HG02759 (cell line): ENCODE results near the gene NLRP8.
"Not testable (repeated sequence)": the region's sequence is repeated elsewhere in the genome, so short reads cannot be mapped to it uniquely, and the experiment has no call there.

ENCODE experiments used
- ATAC-seq: cut with Tn5 transposase; IDR thresholded peaks from one replicate; pipeline ENCODE4 v1.9.1; 2021; ENCODE audit warnings: mild to moderate bottlenecking, moderate library complexity; ENCODE audit not compliant: unreplicated experiment

Gene NLRP8

GRCh38 chr19:55947532-55947931 is at the start of gene NLRP8:
Gene NLRP8 (plus strand): TSS chr19:55947832.
- no peak for ATAC-seq

DNA sequence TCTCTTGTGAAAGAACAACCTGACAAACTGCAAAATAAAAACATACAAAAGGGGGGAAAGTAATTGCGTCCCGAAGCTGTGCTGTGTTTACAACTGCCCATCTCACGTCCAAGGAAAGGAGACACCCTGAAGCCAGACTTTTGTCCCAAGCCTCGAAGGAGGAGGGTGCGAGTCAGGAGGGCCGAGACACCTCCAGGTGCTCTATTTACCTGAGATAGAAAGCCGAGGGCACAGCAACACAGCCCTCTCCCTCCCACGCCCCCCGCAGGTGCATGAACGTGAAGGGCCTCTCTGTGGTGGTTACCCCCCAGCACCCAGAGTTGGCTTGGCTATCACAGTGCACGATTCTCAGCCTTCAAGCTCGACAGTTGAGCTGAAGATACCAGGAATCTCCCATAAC is 48.7 kb upstream of the NLRP8 start:
- ATAC-seq: no peak

- ATAC-seq: no peak
Measured at GRCh38 chr19:55901369-55902079, 46.1 kb upstream of the NLRP8 start.

DNA sequence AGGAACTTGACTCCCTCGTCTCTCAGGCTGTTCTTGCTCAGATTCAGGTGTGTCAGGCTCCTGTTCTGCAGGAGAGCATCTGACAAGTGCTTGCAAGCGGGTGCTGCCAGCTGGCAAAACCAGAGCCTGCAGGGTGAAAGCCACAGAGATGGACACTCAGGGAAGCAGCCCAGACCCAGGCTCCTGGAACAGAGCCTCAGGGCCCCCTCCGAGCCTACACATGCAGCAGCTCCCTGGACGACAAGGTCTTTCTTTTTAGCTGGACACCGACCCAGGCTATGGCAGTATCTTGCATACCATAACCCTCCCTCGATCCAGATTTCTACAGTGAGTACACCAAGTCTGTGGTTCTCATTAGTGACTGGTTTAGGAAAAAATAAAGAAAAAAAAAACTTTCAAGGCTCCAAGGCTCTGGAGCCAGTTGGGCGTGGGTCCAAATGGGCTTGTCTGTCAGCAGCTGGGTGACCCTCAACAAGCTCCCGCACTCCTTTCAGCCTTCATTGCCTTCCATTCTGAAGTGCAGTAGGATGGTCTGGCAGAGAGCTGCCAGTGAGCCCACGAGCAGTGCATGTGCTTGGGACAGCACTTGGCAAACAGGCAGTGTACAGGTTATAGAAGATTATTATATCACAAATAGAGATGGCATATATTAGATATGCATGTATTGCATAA is 45.4 kb upstream of the NLRP8 start:
- ATAC-seq: no peak

DNA sequence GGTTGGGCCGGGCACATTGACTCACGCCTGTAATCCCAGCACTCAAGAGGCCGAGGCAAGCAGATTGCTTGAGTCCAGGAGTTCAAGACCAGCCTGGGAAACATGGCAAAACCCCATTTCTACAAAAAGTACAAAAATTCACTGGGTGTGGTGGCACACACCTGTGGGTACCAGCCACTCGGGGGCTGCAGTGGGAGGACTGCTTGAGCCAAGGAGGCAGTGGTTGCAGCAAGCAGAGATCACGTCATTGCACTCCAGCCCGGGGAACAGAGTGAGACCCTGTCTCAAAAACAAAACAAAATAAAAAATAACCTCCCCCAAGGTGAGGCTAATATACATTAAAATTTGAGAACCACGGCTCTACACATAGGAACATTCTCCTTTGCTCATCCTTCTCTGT is 40.3 kb upstream of the NLRP8 start:
- ATAC-seq: no peak

DNA sequence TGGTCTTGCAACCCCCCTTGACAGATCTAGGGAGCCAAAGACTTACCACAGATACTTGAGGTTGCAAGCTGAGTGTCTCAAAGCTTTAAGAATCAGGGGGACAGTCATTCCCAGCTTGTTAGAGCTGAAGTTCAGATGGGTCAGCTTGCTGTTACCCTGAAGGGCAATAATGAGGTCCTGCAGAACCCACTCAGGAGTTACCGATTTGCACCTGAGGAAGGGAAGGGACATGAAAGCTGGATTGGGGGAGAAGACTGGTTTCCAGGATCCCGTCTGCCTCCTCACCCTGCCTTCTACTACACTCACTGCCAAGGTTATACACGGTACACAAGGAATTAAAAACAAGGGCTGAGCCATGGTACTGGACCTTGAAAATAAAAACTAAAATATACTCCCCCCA is 39.9 kb upstream of the NLRP8 start:
- no peak for ATAC-seq

GRCh38 chr19:55909801-55910200 is 37.8 kb upstream of the NLRP8 start:
- ATAC-seq: no peak

GRCh38 chr19:55912916-55913315 is 34.7 kb upstream of the NLRP8 start:
- no peak for ATAC-seq

DNA sequence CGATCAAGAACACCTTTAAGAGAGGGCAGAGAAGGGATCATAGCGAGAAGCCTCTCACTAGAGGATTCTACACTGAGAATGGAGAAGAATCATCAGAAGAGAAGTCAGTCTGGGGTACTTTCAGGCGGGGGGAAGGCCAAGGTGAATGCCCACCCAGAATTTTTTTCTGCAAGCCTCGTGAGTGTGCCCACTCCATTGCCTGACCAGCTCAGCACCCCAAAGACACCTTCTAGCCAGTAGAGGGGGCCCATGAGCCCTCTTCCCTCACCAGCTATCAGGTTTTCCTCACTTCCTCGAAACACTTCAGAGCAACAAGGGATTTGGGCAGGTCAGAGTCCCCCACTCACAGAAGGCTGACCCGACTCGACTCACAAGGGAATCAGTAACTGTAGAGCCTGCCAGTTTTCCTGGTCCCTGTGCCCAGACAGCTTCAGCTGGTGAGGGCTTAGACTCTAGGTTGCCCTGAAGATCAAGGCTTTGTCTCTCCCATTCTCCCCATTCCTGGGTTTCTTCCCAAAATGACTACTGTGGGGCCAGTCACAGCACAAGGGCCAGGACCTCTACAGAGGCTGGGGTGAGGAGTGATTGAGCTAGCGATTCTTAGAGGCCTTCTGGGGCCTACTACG is 33.9 kb upstream of the NLRP8 start:
- ATAC-seq: no peak

- no peak for ATAC-seq
Measured at GRCh38 chr19:55923556-55923955, 24.1 kb upstream of the NLRP8 start.

DNA sequence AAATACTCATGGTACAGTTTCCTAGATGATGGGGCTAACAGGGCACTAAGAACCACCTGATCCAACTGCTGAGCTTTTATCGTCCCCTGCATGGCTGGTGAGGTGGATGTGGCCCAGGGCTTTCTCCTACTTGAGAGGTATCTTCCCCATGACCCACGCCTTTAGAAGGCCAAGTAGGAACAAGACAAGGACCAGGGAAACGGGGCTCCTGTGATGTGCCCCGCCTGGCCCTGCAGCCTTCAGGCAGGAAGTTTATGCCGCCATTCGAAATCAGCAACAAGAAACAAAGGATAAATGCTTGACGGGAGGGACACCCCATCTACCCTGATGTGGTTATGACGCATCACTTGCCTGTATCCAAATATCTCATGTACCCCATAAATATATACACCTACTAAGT is 19.6 kb upstream of the NLRP8 start:
- no peak for ATAC-seq

- ATAC-seq: not testable (repeated sequence)
Measured at GRCh38 chr19:55929258-55929657, 18.4 kb upstream of the NLRP8 start.

GRCh38 chr19:55930996-55931515 is 16.6 kb upstream of the NLRP8 start:
- ATAC-seq: no peak

GRCh38 chr19:55931936-55932386 is 15.7 kb upstream of the NLRP8 start, which contains the start of gene NLRP13:
Gene NLRP13 (minus strand): TSS chr19:55932336. CDS start chr19:55932311, 25 bp downstream.
- ATAC-seq: no peak

DNA sequence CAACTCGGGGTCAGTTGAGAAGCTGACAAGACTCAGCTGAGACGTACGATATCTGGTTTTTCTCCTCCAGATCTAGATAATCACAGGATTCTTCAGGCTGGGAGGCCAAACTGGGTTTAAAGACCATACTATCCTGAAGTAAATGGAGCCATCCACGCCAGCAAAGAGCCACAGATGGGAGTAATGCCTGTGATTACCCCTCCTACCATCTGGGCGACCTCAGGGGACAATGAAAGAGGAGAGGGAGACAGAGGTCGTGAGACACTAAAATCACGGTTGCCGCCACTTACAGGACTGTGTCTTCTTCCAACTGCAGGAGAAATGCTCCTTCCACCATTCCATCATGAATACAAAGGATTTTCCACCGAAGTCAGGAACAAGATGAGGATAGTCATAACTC is 12.4 kb upstream of the NLRP8 start:
- ATAC-seq: no peak

- ATAC-seq: no peak
Measured at GRCh38 chr19:55939206-55939605, 8.4 kb upstream of the NLRP8 start.

DNA sequence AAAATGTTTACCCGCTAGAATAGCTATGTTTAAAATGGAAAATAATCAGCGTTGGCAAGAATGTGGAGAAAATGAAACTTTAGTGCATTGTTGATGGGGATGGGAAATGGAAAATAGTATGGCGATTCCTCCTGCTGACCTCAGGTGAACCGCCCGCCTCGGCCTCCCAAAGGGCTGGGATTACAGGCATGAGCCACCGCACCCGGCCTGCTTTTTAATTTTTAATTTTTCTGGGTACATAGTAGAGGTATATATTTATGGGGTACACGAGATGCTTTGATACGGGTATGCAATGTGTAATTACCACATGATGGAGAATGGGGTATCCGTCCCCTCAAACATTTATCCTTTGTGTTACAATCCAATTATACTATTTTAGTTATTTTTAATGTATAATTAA is 7.3 kb upstream of the NLRP8 start:
- no peak for ATAC-seq

DNA sequence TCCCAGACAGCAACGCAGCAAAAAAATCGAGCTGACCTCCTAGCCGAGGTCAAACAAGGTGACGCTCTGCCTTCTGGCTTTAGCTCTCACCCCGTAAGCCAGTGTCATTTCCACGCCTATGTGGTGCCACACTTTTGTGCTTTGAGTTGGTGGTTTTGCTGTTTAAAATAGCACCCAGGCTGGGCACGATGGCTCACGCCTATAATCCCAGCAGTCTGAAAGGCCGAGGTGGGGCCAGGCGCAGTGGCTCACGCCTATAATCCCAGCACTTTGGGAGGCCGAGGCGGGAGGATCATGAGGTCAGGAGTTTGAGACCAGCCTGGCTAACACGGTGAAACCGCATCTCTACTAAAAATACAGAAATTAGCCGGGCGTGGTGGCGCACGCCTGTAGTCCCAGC is 2.9 kb downstream of the NLRP8 start:
- not testable (repeated sequence) for ATAC-seq

DNA sequence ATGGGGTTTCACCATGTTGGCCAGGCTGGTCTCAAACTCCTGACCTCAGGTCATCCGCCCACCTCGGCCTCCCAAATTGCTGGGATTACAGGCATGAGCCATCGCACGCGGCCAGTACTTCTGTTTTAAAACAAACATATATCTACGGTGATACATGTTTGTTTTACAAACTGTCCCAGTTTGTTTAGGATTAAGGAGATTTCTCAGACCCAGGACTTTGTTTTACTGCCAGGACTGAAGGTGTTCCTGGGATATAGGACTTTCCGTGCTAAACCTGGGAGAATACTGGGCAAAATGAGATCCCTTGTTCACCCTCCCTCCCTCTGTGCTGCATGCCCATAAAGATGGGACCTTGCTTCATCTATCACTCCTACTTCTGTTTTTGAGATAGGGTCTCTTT is 8.8 kb downstream of the NLRP8 start:
- no peak for ATAC-seq

DNA sequence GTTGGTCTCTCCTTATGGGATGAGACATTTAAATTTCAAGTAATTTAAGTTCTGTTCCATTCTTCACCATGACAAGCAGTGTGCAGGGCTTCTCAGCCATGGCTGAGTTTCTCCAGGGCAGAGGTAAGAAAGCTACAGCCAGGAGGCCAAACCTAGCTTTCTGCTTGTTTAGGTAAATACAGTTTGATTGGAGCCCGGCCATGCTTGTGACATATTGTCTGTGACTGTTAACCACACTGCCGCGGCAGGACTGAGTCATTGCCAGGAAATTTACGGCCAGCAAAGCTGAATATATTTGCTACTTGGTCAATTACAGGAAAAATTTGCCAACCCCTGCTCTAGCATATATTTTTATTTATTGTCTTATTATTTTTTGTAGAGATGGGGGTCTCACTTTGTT is 10.7 kb downstream of the NLRP8 start:
- no peak for ATAC-seq

- no peak for ATAC-seq
Measured at GRCh38 chr19:55959996-55960675, 12.5 kb downstream of the NLRP8 start.
